NCI-H460 (cell line): ENCODE data around the gene SLC10A1. TPM values are rescaled to one million over a fixed set of nuclear protein-coding genes. Genes with fewer than 3 reads are reported as not detected.

Experiments used
- DNase-seq: peaks from one replicate; pipeline ENCODE4 v3.0.0-alpha.2; 2016; ENCODE audit warnings: low read depth; ENCODE audit errors: extremely low read depth
- total RNA-seq: library from RNA; depleted of rRNA; stranded (reverse); fragments of >200 nt; shearing (Covaris generic); gene quantifications from 2 replicates; pipeline ENCODE4 v1.2.3, GENCODE V29; 2014

Gene SLC10A1
- total RNA-seq, 1 experiment from 2014 or later: not detected

DNA sequence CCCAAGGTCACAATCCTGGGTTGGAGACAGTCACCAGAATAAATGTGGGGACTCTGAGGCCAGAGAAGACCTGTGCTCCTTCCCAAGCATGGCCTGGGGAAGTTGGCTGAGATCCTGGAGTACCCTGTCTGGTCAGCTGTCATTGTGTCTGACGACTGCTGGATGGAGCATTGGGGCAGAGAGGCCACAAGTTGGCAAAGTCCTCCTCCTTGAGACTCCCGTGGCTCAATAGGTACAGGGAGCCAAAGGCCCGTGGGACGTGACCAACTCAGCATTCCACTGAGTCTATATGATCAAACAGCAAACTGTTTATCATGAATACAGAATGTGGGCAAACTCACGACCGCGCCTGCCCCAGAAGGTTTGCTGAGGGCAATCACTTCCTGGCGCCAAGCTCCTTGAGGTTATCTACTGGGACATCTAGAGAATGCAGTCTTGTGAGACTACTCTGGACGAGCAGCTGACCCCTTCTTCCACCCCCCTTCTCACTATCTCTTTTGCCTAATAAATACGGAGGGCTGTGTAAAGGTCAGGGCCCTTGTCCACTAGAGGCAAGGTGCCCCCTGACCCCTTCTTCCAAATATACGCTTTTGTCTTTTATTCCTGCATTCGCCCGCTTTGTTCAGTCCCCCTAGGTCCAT, 14.3 kb upstream of the SLC10A1 start:
- DNase-seq: no peak

DNA sequence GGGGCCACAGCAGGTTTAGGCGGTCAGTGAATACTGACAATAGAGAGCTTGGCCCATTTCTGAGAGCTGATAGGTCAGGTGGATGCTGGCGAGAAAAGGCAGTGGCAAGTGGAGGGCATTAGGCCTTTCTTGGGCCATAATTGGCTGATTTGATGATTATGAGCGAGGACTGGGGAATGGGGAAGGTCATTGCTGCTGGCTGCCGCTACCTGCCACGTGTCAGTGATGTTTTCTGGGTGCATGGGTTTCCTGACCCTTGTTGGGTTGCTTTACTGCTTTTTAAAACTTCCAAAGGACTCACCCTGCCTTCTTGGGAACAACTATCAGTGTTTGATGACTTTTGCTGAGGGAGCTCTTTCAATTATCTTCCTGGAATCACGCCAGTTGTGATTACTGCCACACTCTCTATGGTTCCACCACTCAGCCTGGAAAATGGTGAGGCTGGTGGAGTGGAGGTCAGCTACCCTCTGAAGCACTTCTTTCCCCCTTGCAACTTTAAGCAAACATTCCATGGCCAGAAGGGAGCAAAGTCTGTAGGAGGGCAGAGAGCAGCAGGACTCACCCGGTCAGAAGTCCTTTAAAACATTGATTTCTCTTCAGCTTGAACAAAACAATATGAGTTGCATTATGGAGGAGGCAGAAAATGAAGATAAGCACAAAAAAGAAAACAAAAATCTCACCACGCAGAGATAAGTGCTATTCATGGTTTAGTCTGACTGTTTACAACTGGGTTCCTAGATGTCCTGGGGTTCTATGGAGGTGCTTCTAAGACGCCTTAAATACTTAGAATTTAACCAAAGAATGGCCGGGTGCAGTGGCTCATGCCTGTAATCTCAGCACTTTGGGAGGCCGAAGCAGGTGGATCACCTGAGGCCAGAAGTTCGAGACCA, 12.1 kb upstream of the SLC10A1 start:
- no peak for DNase-seq

DNA sequence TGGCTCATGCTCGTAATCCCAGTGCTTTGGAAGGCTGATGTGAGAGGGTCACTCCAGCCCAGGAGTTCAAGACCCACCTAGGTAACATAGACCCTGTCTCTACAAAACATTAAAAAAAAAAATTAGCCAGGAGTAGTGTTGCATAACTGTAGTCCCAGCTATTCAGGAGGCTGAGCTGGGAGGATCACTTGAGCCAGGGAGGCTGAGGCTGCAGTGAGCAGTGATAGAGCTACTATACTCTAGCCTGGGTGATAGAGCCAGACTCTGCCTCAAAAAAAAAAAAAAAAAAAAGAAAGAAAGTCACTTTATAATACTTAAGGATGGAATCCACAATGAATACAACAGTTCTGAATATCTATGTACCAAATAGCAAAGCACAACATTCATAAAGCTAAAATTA, 10.2 kb upstream of the SLC10A1 start:
- DNase-seq: no peak

DNA sequence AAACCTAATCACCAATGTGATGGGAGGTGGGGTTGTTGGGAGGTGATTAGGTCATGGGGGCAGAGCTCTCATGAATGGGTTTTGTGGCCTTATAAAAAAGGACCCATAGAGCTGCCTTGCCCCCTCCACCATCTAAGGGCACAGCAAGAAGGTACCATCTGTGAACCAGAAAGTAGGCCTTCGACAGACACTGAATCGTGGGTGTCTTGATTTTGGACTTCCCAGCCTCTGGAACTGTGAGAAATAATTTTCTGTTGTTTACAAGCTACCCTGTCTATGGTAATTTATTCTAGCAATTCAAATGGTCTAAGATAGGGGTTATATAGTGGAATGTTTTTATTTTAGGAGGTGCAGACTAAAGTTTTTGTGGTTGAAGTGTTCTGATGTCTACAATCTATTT, 7.9 kb upstream of the SLC10A1 start:
- DNase-seq: no peak

DNA sequence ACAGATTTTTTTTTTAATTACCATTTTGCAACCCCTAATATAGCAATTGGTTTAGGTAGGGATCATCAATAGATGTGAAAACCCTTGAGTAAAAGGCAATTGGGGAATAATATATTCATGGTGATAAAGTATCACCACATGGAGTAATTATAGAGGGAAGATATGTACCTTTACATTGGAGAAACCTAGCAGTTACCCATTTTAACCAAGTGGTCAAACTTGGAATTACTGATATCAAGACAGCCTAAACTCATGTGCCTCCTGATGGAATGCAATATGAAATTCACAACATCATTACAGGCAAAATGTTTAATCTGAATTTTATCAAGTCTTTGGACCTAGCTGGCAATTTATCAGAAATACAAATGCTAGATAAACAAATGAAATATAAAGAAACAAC, 6.7 kb upstream of the SLC10A1 start:
- DNase-seq: no peak

DNA sequence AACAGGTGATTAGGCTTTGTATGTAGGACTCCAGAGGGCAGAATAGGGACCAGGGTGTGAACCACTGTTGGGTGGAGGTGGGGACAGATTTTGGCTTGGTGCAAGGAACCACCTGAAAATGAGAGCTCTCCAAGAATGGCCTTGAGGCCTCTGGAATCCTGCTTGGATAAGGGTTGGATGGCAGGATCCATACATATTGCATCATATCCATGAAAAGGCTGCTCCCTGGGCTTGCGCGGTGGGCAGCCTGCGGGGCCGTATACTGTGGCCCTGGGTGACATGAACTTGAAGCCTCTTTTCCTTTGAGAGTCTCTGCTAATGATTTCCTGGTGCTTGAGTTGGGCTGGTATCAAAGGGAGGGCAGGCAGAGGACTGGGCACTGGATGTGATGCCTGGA, 1.3 kb upstream of the SLC10A1 start:
- no peak for DNase-seq

DNA sequence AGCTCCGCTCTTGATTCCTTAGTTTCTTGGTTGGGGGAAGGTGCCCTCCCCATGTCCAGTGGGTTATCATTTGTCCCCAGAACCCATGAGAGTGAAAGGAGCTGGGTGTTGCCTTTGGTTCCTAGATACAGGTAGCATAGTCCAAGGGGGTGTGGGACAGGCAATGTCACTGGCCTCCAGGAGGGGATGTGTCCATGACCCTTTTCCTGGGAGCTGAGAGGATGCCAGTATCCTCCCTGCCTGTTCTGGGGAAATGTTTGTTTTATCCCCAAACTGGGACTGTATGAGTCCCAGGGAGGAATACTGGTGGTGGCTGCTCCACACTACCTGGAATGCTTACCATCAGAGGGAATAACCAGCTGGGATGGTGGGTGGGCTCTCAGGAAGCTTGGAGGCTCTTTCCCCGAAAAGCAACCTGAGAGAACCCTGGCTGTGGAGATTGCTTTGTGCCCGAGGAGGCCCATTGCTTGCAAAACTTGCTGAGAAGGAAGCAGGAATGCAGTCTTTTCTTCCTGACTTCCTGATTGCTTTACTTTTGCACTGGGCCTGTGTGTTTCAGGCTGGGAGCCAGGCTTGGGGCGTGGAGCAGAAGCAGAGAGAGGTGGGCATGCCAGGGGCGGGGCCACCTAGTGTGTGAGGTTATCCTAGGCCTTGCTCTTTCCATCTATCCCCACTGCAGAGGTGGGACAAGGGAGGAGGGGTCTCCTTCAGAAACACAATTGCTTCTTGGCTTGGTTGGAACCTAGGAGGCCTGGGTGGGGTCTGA, 715 bp upstream of the SLC10A1 start:
- DNase-seq: no peak

DNA sequence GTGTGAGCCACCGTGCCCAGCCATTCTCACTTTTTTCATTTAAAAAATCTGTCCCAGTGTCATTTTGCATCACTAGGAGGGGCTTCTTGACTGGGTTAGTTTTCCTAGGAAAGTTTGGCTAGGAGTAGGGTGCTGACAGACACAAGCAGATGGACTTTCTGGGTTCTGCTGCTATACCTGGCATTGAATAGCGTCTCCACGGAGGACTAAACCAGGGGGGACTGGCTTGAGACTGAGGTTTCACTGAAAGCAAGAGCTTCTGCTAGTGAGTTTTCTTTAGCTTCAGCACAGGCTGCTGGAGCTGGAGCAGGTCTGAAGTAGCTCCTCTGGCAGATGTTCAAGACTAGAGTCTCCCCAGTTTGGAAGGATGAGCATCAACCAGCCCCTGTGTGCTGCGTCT, 1.4 kb downstream of the SLC10A1 start:
- DNase-seq: no peak

DNA sequence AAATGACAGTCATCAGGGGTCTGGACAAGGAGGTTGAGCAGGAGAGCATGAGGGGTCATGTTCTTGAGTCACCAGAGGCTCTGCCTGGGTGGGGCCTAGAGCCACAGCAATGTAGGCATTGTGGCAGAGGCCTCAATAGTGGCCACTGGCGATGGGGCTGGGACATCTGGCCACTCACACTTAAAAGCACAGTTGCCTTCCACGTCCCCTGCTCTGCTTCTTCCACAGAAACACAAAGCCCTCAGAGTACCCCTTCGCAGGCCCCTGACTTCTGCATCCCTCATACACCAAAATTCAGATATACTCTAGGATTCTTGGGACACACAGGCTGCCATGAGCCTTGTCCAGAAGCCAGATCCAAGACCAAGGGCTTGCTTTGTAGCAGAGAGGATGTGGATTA, 2.2 kb downstream of the SLC10A1 start:
- no peak for DNase-seq

DNA sequence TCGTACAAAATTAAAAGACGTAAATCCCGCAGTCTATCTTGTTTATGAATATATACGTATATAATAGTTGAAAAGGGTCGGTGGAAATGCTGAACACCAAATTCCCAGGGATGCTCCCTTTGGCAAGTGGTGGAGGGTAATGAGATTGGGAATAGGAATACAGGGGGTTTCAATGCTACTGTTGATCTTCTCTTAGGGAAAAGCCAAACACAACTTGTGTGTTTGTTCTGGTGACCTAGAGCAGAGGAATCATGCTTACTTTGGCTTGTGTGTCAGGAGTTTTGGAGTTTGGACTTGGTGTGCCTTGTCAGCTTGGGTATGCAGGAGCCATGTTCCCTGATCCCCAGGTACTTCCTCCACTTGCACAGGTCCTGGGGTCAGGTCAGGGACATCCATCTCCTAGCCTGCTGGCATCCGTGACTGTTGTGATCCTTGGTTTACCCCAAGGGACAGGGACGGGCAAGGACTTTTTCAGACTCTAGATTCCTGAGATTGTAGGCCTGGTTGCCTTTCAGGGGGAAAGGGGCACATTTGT, 4.1 kb downstream of the SLC10A1 start:
- no peak for DNase-seq

DNA sequence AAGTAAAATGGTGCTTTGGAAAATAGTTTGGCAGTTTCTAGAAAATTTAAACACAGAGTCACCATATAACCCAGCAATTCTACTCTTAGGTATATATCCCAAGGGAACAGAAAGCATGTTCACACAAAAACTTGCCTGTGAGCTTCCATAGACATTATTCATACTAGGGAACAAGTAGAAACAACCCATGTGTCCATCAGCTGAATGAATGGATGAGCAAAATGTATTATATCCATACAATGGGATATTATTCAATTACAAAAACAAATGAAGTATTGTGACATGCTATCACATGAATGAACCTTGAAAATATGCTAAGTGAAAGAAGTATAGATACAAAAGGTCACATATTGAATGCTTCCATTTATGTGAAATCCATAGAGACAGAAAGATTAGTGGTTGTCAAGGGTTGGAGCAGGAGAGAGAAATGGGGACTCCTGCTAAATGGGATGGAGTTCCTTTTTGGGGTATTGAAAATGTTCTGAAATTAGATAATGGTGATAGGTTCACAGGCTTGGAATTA, 7.9 kb downstream of the SLC10A1 start:
- no peak for DNase-seq

DNA sequence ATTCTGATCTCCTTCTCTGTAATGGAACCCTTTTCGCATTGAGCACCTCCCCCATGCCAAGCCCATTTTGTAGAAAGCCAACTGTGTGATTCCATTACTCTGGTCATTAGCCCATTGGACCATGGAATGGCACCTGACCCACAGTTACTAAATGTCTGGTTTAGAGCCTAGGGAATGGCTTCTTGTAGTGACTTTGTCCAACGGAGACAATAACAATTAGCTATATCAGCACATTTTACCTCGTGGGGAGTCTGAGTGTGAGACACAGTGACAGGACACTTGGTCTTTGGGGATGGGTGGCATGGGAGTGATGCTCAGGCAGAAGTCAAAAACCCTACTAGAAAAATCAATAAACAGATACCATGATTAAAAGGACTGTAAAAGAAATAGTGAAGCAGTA, 10.4 kb downstream of the SLC10A1 start:
- DNase-seq: no peak

DNA sequence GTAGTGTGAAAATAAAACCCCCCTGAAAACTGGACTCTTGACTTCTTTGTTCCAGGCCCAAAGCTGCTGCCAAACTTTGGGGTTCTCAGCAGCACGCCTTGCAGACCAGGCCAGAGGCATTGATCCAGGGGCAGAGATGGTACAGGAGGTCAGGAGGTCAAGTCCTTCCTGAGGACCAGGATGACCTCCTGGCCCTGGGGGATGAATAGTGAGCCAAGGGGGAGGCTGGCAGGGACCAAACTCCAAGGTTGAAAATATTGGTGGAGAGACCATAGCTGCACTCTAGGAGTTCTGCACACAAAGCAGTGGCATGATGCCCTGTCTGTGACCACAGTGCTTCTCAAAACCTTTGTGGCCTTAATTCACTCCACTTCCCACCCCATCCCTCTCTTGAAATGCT, 12.1 kb downstream of the SLC10A1 start:
- no peak for DNase-seq

DNA sequence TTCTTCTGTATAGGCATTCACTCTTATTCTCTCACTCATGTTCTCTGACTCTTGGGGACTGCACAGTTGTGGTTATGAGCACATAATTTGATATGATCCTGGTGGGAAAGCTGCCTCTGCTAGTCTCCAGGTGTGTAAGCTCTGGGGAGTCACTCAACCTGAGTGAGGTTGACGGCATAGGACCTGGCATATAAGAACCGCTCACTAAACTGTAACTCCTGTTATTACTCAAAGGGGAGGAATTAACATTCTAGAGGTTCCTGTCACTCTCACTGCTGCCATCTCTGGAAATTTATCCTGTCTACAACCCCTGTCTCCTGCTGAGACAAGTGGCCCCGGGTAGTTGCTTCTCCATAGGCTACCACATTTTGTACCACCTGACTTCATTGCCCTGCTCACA, 16.1 kb downstream of the SLC10A1 start:
- DNase-seq: no peak

DNA sequence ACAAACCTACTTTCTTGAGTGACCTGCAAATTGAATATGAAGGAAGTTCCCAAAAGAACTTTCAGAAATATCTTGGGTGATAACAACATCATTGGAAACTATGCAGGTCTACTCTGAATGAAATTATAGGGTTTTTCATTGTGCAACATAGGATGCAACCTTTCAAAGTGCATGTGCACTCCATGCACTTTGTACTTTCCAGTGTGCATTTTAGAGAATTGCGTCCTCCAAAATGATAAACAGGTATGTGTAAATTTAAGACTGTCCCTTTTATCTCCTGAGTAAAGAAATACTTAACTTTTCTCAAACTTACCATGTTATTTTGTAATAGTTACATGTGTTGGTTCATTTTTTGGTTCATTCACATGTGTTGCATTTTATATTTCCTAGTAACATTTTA, 16.9 kb downstream of the SLC10A1 start:
- no peak for DNase-seq

DNA sequence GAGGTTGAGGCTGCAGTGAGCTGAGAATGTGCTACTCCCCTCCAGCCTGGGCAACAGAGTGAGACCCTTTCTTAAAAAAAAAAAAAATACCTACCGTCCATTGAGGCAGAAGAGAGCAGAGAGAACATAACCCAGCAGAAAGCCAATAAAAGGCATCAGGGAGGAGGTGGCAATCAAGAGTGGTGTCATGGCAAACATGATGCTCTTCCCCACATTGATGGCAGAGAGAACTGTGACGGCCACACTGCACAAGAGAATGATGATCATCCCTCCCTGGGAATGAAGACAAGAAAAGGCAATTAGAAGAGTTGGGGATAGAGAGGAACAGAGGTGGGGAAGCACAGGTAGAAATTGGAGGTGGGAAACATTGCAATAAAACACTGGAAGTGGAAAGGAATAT, 18.0 kb downstream of the SLC10A1 start:
- no peak for DNase-seq

DNA sequence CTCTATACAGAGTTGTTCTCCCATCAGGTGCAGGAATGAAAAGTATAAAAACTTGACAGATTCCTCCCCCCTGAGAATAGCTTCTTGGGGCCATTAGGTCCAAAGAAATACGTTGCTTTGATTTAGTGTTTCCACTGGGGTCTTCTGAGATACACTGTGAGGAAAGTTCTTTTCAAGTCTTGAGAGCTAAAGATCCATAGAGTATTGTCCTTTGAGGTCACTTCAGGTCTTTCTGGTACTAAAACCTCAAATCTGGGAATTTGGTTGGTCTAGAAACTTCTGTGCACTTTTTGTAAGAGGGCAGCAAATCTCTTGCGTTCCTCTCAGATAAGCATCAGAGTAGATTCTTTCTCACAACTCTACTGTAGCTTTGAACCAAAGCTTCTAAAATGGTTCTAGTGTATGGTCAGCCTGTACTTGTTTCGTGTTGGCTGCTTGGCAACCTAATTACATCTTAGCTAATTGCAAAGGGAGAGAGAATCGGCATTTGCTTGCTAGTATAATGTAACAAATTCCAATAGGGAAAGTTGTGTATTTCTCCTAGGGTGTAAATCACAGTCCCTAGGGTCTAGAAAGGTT, 20.1 kb downstream of the SLC10A1 start:
- no peak for DNase-seq

DNA sequence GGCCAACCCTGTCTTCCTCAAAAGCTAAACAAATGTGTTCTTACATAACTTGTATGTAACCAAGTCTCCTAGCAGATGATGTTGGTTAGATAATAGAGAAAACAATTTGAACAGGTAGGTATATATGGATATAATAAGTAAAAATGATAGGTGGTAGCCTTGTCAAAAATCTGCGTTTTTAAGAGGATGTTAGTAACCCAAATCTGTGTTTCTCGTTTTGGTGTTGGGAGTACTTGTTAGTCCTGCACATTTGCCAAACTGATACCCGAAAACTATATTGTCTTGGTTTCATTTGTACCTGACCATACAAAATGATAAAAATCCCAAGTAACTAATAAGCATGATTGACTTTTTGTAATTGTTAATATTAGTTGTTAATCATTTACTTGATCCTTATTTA, 22.0 kb downstream of the SLC10A1 start:
- no peak for DNase-seq

DNA sequence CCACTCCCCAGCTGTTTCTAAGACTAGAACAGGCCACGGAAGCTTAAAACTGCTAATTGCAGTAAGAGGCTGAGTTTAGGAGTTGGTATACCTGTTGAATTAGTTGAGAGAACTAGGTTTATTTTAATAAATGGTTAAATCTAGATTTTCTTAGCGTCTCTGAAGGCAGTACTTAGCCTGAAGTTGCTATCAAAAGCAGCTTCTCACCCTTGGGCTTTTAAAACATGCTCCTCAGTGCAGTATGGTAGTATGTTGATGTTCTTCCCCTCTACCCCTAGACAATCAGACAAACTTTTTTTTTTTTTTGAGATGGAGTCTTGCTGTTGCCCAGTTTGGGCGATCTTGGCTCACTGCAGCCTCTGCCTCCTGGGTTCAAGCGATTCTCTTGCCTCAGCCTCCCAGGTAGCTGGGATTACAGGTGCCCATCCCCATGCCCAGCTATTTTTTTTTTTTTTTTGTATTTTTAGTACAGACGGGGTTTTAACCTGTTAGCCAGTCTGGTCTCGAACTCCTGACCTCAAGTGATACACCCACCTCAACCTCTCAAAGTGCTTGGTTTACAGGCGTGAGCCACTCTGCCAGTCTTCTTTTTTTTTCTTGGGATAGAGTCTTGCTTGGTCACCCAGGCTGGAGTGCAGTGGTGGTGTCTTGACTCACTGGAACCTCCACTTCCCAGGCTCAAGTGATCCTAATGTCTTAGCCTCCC, 23.3 kb downstream of the SLC10A1 start:
- DNase-seq: no peak
